ENCODE results near the gene TRANK1. TPM values are rescaled to one million over a fixed set of nuclear protein-coding genes. Genes with fewer than 3 reads are reported as not detected.
"Not testable (repeated sequence)": the region's sequence is repeated elsewhere in the genome, so short reads cannot be mapped to it uniquely, and the experiment has no call there.

Gene TRANK1
- total RNA-seq, 1 experiment from 2014 or later = 10.5 TPM

GRCh38 chr3:36890261-36890660 is 54.6 kb downstream of the TRANK1 start (continued):
- TF ChIP-seq, protein P1, sequence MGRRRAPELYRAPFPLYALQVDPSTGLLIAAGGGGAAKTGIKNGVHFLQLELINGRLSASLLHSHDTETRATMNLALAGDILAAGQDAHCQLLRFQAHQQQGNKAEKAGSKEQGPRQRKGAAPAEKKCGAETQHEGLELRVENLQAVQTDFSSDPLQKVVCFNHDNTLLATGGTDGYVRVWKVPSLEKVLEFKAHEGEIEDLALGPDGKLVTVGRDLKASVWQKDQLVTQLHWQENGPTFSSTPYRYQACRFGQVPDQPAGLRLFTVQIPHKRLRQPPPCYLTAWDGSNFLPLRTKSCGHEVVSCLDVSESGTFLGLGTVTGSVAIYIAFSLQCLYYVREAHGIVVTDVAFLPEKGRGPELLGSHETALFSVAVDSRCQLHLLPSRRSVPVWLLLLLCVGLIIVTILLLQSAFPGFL (CRISPR knock-in tag; IDR thresholded peaks at IDR 0.05; ENCODE audit: borderline replicate concordance) = no peak

- Mint-ChIP-seq H3K9me3 (no peaks in the 10 kb centered on the region), H3K27me3 (ENCODE audit: low read depth) (no peaks in the 10 kb centered on the region), H3K27ac (no peak overlapping the region), H3K4me1 (peaks cover 2% of the 10 kb centered on the region; the same call in 1 of the 2 replicates), H3K36me3 (no peaks in the 10 kb centered on the region), H3K4me3 (no peak overlapping the region)
- ChIA-PET POLR2A (interaction anchor here (0.6 kb wide), 1 partner anchor 182 kb away, joined by 10 read pairs; no protein-coding TSS in a partner anchor), CTCF (interaction anchor here (1.0 kb wide), 1 partner anchor 13 kb away, joined by 4 read pairs; no protein-coding TSS in a partner anchor)
- TF ChIP-seq RELA (CRISPR knock-in tag; IDR thresholded peaks at IDR 0.05; ENCODE audit: borderline replicate concordance) (no peak), ESRRA (CRISPR knock-in tag; IDR thresholded peaks at IDR 0.05; ENCODE audit: borderline replicate concordance) (no peak), TCF7 (CRISPR knock-in tag; IDR thresholded peaks at IDR 0.05; ENCODE audit: low read depth) (no peak), RORB (CRISPR knock-in tag; IDR thresholded peaks at IDR 0.05) (no peak), TP53 (CRISPR knock-in tag; IDR thresholded peaks at IDR 0.05) (no peak), ZNF512 (CRISPR knock-in tag; IDR thresholded peaks at IDR 0.05; ENCODE audit: borderline replicate concordance) (no peak)
- TF ChIP-seq, protein P2, sequence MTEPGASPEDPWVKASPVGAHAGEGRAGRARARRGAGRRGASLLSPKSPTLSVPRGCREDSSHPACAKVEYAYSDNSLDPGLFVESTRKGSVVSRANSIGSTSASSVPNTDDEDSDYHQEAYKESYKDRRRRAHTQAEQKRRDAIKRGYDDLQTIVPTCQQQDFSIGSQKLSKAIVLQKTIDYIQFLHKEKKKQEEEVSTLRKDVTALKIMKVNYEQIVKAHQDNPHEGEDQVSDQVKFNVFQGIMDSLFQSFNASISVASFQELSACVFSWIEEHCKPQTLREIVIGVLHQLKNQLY (CRISPR knock-in tag; IDR thresholded peaks at IDR 0.05) = no peak
- DNase-seq (ENCODE audit: low spot score) = no peak
- ATAC-seq = no peak
Observed at GRCh38 chr3:36881735-36882134, 63.1 kb downstream of the TRANK1 start.

DNA sequence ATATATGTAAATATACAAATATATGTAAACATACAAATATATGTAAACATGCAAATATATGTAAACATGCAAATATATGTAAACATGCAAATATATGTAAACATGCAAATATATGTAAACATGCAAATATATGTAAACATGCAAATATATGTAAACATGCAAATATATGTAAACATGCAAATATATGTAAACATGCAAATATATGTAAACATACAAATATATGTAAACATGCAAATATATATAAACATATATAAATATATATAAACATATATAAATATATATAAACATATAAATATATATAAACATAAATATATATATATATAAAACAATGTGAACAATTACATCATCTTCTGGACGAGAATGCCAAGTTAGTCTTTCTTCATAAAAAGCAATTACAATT is 65.0 kb downstream of the TRANK1 start:
- CTCF ChIA-PET; H3K4me3 Mint-ChIP-seq; H3K27ac Mint-ChIP-seq; POLR2A ChIA-PET; H3K4me1 Mint-ChIP-seq; H3K9me3 Mint-ChIP-seq; ATAC-seq; H3K27me3 Mint-ChIP-seq (ENCODE audit: low read depth); H3K36me3 Mint-ChIP-seq; DNase-seq (ENCODE audit: low spot score): not testable (repeated sequence)

- ChIA-PET POLR2A (no interaction called here), CTCF (interaction anchor here (1.8 to 3.1 kb wide), 2 partner anchors 9 to 81 kb away, joined by 7 to 8 read pairs; no protein-coding TSS in a partner anchor)
- H3K36me3 Mint-ChIP-seq = no peaks in the 10 kb centered on the region
- no peaks in the 10 kb centered on the region for H3K9me3 Mint-ChIP-seq
- DNase-seq (ENCODE audit: low spot score) = no peak
- H3K4me3 Mint-ChIP-seq = no peak overlapping the region
- H3K27ac Mint-ChIP-seq = no peak overlapping the region; the same call in 1 of the 2 replicates
- ATAC-seq = no peak
- H3K27me3 Mint-ChIP-seq (ENCODE audit: low read depth) = no peaks in the 10 kb centered on the region
- peaks cover 2% of the 10 kb centered on the region; the same call in 1 of the 2 replicates for H3K4me1 Mint-ChIP-seq
- TF ChIP-seq MAX (CRISPR knock-in tag; IDR thresholded peaks at IDR 0.05) = no peak
- TF ChIP-seq, protein P1 (CRISPR knock-in tag; IDR thresholded peaks at IDR 0.05; ENCODE audit: borderline replicate concordance) = no peak
- TF ChIP-seq FOXP1 (CRISPR knock-in tag; IDR thresholded peaks at IDR 0.05; ENCODE audit: borderline replicate concordance) = no peak
- TF ChIP-seq, protein P3, sequence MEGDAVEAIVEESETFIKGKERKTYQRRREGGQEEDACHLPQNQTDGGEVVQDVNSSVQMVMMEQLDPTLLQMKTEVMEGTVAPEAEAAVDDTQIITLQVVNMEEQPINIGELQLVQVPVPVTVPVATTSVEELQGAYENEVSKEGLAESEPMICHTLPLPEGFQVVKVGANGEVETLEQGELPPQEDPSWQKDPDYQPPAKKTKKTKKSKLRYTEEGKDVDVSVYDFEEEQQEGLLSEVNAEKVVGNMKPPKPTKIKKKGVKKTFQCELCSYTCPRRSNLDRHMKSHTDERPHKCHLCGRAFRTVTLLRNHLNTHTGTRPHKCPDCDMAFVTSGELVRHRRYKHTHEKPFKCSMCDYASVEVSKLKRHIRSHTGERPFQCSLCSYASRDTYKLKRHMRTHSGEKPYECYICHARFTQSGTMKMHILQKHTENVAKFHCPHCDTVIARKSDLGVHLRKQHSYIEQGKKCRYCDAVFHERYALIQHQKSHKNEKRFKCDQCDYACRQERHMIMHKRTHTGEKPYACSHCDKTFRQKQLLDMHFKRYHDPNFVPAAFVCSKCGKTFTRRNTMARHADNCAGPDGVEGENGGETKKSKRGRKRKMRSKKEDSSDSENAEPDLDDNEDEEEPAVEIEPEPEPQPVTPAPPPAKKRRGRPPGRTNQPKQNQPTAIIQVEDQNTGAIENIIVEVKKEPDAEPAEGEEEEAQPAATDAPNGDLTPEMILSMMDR (IDR thresholded peaks at IDR 0.05) = no peak
- no peak for TF ChIP-seq CREM (CRISPR knock-in tag; IDR thresholded peaks at IDR 0.05)
- no peak for TF ChIP-seq E2F5 (CRISPR knock-in tag; IDR thresholded peaks at IDR 0.05)
- no peak for TF ChIP-seq AR (CRISPR knock-in tag; IDR thresholded peaks at IDR 0.05)
- no peak for TF ChIP-seq SP1 (CRISPR knock-in tag; conservative IDR thresholded peaks at IDR 0.05)
- no peak for TF ChIP-seq GRHL2 (CRISPR knock-in tag; IDR thresholded peaks at IDR 0.05; ENCODE audit: insufficient replicate concordance, severe bottlenecking)
Observed at GRCh38 chr3:36877930-36878685, 66.7 kb downstream of the TRANK1 start.

All from WTC11 (cell line).